ENCODE measurements around the gene FAM171A1.

GRCh38 chr10:15197276-15197675, 173.8 kb downstream of the FAM171A1 start:
- no peak for TF ChIP-seq CTCF (IDR thresholded peaks at IDR 0.05; ENCODE audit: extremely low read depth in 1 of 2, insufficient read depth in 1 of 2, low read depth in 1 of 2, low read length in 2 of 2)
- no peak for TF ChIP-seq EZH2 (IDR thresholded peaks at IDR 0.05; ENCODE audit: borderline replicate concordance, low read depth, low read length, severe bottlenecking)
- no peak for TF ChIP-seq POLR2A (IDR thresholded peaks at IDR 0.05; ENCODE audit: low read depth, low read length)
- TF ChIP-seq MAX (IDR thresholded peaks at IDR 0.05; ENCODE audit: insufficient read depth, insufficient read length), result no peak

Data from endothelial cell of umbilical vein (primary cell).